Body of pancreas (tissue), 4 donors: ENCODE measurements around the gene SOX10.

ENCODE experiments used
- CTCF ChIP-seq, 7 experiments: fragments of 450-650 bp in 4 of 7; fragments of 200-600 bp in 3 of 7; sonication (generic) in 3 of 7; IDR thresholded peaks; one replicate each; pipeline ENCODE4 v1.5.1; 2016 to 2019; ENCODE audit warnings: antibody characterized with exemption in 7 of 7
- POLR2A ChIP-seq, 3 donors: fragments of 450-650 bp; IDR thresholded peaks; one replicate each; pipeline ENCODE4 v1.6.1; 2016; ENCODE audit warnings: antibody characterized with exemption in 3 of 3, mild to moderate bottlenecking in 2 of 3

GRCh38 chr22:37930270-37930951, 53.9 kb downstream of the SOX10 start:
- peak in 6 of 7 experiments; percentile 9 to 54 (median 38) for TF ChIP-seq CTCF (IDR thresholded peaks at IDR 0.05)
- TF ChIP-seq POLR2A (IDR thresholded peaks at IDR 0.05), result no peak
